Measurements from ENCODE around the gene KLF12.

Gene KLF12

DNA sequence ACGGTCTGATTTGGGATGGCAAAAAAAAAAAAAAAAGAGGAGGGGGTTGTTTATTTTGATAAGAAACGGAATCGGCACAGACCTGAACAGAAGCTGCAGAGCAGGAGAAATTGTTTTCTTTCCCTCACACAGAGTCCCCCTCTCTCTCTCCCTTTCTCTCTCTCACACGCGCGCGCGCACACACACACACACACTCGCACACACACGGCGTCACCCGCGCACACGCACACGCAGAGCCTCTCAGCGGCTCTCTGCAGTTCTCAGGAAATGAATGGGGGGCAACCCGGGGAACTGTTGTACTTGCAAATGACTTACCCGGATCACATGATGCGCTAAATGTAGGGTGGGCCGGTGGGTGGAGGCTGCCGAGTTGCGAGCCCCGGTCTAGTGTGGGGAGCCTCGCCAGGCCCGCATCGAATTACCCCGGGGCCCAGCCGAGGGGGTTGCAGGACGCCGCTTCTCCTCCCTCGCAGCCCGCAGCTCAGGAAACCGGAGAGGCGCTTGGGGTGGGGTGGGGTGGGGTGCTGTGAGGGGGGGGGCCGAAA, 475 bp downstream of the KLF12 start:
- Histone ChIP-seq H3F3A (ENCODE audit: control insufficient read depth, insufficient read depth) (peaks cover 13% of the 10 kb centered on the region), H3K4me3 (ENCODE audit: low read length) (peak overlapping the region; percentile 97), H3K9me3 (ENCODE audit: control insufficient read depth, insufficient read depth, low read length) (no peaks in the 10 kb centered on the region), H3K27ac (ENCODE audit: low read depth, low read length) (peak overlapping the region; percentile 85), H3K9me2 (replicated peaks; ENCODE audit: control insufficient read depth, low read length) (no peaks in the 10 kb centered on the region), H3K27me3 (ENCODE audit: control insufficient read depth, low read length) (no peaks in the 10 kb centered on the region), H3K4me2 (ENCODE audit: low read length) (peak overlapping the region; percentile 80), H4K20me1 (ENCODE audit: control insufficient read depth, insufficient read depth, low read depth, low read length) (peaks cover 14% of the 10 kb centered on the region), H3K4me1 (ENCODE audit: control insufficient read depth, low read length) (peaks cover 45% of the 10 kb centered on the region), H3K36me3 (ENCODE audit: control insufficient read depth, low read length) (peaks cover 23% of the 10 kb centered on the region; the same call in 1 of the 2 replicates), H3K79me2 (ENCODE audit: control insufficient read depth, low read length) (peaks cover 57% of the 10 kb centered on the region)
- no peak for TF ChIP-seq EZH2phosphoT487 (IDR thresholded peaks at IDR 0.05; ENCODE audit: borderline replicate concordance, low read length)
- TF ChIP-seq, protein P1, sequence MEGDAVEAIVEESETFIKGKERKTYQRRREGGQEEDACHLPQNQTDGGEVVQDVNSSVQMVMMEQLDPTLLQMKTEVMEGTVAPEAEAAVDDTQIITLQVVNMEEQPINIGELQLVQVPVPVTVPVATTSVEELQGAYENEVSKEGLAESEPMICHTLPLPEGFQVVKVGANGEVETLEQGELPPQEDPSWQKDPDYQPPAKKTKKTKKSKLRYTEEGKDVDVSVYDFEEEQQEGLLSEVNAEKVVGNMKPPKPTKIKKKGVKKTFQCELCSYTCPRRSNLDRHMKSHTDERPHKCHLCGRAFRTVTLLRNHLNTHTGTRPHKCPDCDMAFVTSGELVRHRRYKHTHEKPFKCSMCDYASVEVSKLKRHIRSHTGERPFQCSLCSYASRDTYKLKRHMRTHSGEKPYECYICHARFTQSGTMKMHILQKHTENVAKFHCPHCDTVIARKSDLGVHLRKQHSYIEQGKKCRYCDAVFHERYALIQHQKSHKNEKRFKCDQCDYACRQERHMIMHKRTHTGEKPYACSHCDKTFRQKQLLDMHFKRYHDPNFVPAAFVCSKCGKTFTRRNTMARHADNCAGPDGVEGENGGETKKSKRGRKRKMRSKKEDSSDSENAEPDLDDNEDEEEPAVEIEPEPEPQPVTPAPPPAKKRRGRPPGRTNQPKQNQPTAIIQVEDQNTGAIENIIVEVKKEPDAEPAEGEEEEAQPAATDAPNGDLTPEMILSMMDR (IDR thresholded peaks at IDR 0.05; ENCODE audit: low read depth, low read length, poor library complexity, severe bottlenecking), result no peak

DNA sequence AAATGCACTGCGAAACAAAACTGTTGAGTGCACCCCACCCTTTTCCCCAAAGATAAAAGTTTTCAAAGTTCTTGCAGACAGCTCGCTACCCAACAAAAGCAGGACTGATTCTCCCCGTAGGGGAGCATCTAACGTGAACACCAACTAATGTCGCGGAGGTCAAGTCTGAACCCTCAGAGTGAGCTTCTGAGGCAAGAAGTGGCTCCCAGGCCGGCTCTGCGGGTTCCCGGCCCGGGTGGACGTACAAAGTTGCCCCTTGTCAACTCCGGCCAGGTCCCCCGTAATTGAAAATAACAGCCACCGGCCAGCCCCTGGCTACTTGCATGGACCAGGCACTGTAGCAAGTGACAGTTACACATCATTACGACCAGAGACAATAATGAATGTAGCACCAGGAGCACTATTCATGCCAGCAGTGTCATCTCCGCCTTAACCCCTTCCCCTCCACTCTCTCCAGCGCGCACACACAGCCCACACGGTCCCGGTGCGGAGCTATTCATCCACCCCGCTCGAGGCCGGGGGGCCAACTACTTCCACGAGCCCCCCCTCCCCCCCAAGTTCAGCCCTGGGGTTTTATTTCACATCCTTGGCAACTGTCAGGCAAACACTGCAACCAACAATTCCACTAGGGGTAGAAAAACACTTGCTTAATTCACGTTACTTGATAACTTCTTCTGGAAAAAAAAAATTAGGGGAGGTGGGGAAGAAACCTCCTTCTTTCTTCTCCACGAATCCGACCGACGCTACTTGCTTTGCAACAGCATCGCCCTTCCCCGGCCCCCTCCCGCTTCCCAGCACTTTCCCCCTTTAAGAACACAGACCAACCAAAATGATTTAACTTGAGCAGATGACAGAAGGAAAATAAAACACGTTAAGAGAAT, 1.2 kb downstream of the KLF12 start:
- peaks cover 14% of the 10 kb centered on the region for H4K20me1 ChIP-seq (ENCODE audit: control insufficient read depth, insufficient read depth, low read depth, low read length)
- H3K4me3 ChIP-seq (ENCODE audit: low read length), result peak overlapping the region; percentile 97
- H3K79me2 ChIP-seq (ENCODE audit: control insufficient read depth, low read length), result peaks cover 64% of the 10 kb centered on the region
- no peaks in the 10 kb centered on the region for H3K9me2 ChIP-seq (replicated peaks; ENCODE audit: control insufficient read depth, low read length)
- H3F3A ChIP-seq (ENCODE audit: control insufficient read depth, insufficient read depth), result peaks cover 13% of the 10 kb centered on the region
- peaks cover 52% of the 10 kb centered on the region for H3K4me1 ChIP-seq (ENCODE audit: control insufficient read depth, low read length)
- peak overlapping the region; percentile 85 for H3K27ac ChIP-seq (ENCODE audit: low read depth, low read length)
- H3K27me3 ChIP-seq (ENCODE audit: control insufficient read depth, low read length), result no peaks in the 10 kb centered on the region
- H3K36me3 ChIP-seq (ENCODE audit: control insufficient read depth, low read length), result peaks cover 26% of the 10 kb centered on the region; the same call in 1 of the 2 replicates
- TF ChIP-seq, protein P1 (IDR thresholded peaks at IDR 0.05; ENCODE audit: low read depth, low read length, poor library complexity, severe bottlenecking), result no peak
- TF ChIP-seq EZH2phosphoT487 (IDR thresholded peaks at IDR 0.05; ENCODE audit: borderline replicate concordance, low read length), result no peak
- H3K9me3 ChIP-seq (ENCODE audit: control insufficient read depth, insufficient read depth, low read length), result no peaks in the 10 kb centered on the region
- peak overlapping the region; percentile 80 for H3K4me2 ChIP-seq (ENCODE audit: low read length)

DNA sequence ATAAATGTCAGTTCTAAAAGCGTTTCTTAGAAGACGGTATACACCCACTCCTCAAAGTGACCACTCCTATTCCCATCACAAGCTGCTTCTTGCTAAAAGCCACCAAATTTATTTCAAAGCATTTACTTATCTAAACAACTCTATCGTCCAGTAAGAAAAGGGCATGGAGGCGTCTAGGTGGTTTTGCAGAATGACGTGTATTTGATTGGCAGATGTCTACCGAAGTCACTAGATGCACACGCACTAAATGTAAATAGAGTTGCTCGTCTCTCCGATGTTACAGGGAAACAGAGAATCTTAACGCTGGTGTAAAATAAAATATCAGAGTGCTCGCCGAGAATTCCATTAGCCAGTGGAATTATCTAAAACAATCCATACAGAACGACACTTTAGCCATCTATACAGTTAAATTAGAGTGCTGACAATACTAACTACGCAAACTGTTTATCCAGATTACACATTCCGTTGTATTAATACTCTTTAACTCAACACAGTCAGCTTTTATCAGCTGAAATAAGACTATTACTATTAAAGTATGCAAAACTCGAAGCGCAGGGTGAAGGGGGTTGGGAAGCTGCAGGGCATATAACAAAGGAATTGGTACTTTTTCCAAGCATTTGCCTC, 1.9 kb downstream of the KLF12 start:
- H3K9me3 ChIP-seq (ENCODE audit: control insufficient read depth, insufficient read depth, low read length), result no peaks in the 10 kb centered on the region
- H4K20me1 ChIP-seq (ENCODE audit: control insufficient read depth, insufficient read depth, low read depth, low read length), result peaks cover 14% of the 10 kb centered on the region
- H3K27ac ChIP-seq (ENCODE audit: low read depth, low read length), result peak overlapping the region; percentile 85
- peaks cover 26% of the 10 kb centered on the region; the same call in 1 of the 2 replicates for H3K36me3 ChIP-seq (ENCODE audit: control insufficient read depth, low read length)
- H3K4me1 ChIP-seq (ENCODE audit: control insufficient read depth, low read length), result peaks cover 54% of the 10 kb centered on the region
- H3K9me2 ChIP-seq (replicated peaks; ENCODE audit: control insufficient read depth, low read length), result no peaks in the 10 kb centered on the region
- peaks cover 11% of the 10 kb centered on the region for H3F3A ChIP-seq (ENCODE audit: control insufficient read depth, insufficient read depth)
- peaks cover 72% of the 10 kb centered on the region for H3K79me2 ChIP-seq (ENCODE audit: control insufficient read depth, low read length)
- peak overlapping the region; percentile 80 for H3K4me2 ChIP-seq (ENCODE audit: low read length)
- no peak for TF ChIP-seq EZH2phosphoT487 (IDR thresholded peaks at IDR 0.05; ENCODE audit: borderline replicate concordance, low read length)
- TF ChIP-seq, protein P1 (IDR thresholded peaks at IDR 0.05; ENCODE audit: low read depth, low read length, poor library complexity, severe bottlenecking), result no peak
- H3K4me3 ChIP-seq (ENCODE audit: low read length), result peak overlapping the region; percentile 97
- no peaks in the 10 kb centered on the region for H3K27me3 ChIP-seq (ENCODE audit: control insufficient read depth, low read length)
